Esophagus muscularis mucosa (tissue), 4 donors: ENCODE measurements around the gene CNN2. TPM values are rescaled to one million over a fixed set of nuclear protein-coding genes. Genes with fewer than 3 reads are reported as not detected.

Experiments used
- DNase-seq: peaks from one replicate; pipeline ENCODE4 v3.0.0-alpha.2; 2017; ENCODE audit errors: extremely low spot score
- H3K27ac ChIP-seq, 4 donors: fragments of 200-600 bp; sonication (generic); replicated peaks in 1 of 4; 1 replicate in 3 of 4; 2 replicates in 1 of 4; pipeline ENCODE4 v1.5.1; 2016 to 2019; ENCODE audit warnings: mild to moderate bottlenecking in 1 of 4
- H3K27me3 ChIP-seq, 4 donors: fragments of 200-600 bp; sonication (generic); one replicate each; pipeline versions ENCODE4 v1.5.1 to v1.6.0; 2016 to 2019
- H3K36me3 ChIP-seq, 4 donors: fragments of 200-600 bp; sonication (generic); one replicate each; pipeline ENCODE4 v1.5.1; 2016 to 2019
- H3K4me1 ChIP-seq, 4 donors: fragments of 200-600 bp; sonication (generic); one replicate each; pipeline ENCODE4 v1.5.1; 2016 to 2019
- H3K4me3 ChIP-seq, 4 donors: fragments of 200-600 bp; sonication (generic); 1 replicate in 2 of 4; 2 replicates in 2 of 4; pipeline ENCODE4 v1.5.1; 2016 to 2019; ENCODE audit warnings: mild to moderate bottlenecking in 4 of 4, moderate library complexity in 1 of 4
- H3K9me3 ChIP-seq, 4 donors: fragments of 200-600 bp; sonication (generic); 1 replicate in 3 of 4; 2 replicates in 1 of 4; pipeline ENCODE4 v1.5.1; 2016 to 2019
- CTCF ChIP-seq, 3 experiments: fragments of 200-600 bp in 2 of 3; fragments of 450-650 bp in 1 of 3; sonication (generic) in 2 of 3; IDR thresholded peaks; one replicate each; pipeline ENCODE4 v1.5.1; 2017 to 2019; ENCODE audit warnings: antibody characterized with exemption in 3 of 3, mild to moderate bottlenecking in 2 of 3, moderate library complexity in 1 of 3
- EP300 ChIP-seq: sonication (generic); formaldehyde crosslinking; IDR thresholded peaks from one replicate; pipeline ENCODE4 v1.6.1; 2017; ENCODE audit warnings: antibody characterized with exemption
- POLR2A ChIP-seq: fragments of 450-650 bp; IDR thresholded peaks from one replicate; pipeline ENCODE4 v1.6.1; 2017; ENCODE audit warnings: antibody characterized with exemption, moderate library complexity, mild to moderate bottlenecking, low read depth
- POLR2AphosphoS5 ChIP-seq, 2 donors: sonication (generic); formaldehyde crosslinking; IDR thresholded peaks; one replicate each; pipeline ENCODE4 v1.6.1; 2017; ENCODE audit warnings: antibody characterized with exemption in 2 of 2
- WGBS: methylation state at CpG from one replicate; pipeline ENCODE4 v1.1.5; 2018; 5-methylcytosine and 5-hydroxymethylcytosine counted together
- intact Hi-C: fragments of 100-400 bp; cut with DNase I; formaldehyde crosslinking; loops from one replicate; pipeline ENCODE4 v1.15.1; 2023
- total RNA-seq, 4 donors: library from RNA; depleted of rRNA; stranded (reverse); fragments of >200 nt; gene quantifications; one replicate each; pipeline versions ENCODE4 v1.1.0 to v1.2.1, GENCODE V29; 2016

The CNN2 gene
- total RNA-seq, 4 donors from 2014 or later = 47.3 to 98.1 (median 81.3) TPM

DNA sequence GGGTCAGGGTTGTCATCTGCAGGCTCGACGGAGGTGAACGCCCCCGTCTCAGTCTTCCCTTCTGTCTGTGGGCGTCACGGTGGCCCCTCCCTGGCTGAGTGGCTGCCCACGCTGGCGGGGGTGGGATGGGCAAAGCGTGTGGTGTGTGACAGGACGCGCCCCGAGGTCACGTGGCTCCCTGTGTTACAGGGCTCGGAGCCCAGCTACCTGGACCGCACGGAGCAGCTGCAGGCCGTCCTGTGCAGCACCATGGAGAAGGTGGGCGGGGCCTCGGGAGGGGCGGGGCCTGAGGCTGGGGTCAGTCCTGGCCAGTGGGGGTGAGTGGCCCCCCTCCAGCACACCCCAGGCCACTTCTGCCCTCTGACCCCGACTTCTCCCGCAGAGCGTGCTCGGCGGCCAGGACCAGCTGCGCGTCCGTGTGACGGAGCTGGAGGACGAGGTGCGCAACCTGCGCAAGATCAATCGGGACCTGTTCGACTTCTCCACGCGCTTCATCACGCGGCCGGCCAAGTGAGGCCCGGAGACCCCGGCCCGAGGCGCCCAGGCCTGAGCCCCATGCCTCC, 32.5 kb upstream of the CNN2 start:
- DNase-seq = no peak
- no peak overlapping the region for H3K4me3 ChIP-seq
- H3K27ac ChIP-seq = no peak overlapping the region
- H3K4me1 ChIP-seq = peaks cover 11 to 18% (median 16%) of the 10 kb centered on the region in 4 donors
- 88% methylated on average over 14 of the region's 43 CpGs for WGBS
- intact Hi-C loops = no loop called here
- H3K27me3 ChIP-seq = peaks cover 9 to 50% (median 30%) of the 10 kb centered on the region in 4 donors
- H3K36me3 ChIP-seq = peaks cover 10 to 53% (median 49%) of the 10 kb centered on the region in 4 donors
- H3K9me3 ChIP-seq = no peaks in the 10 kb centered on the region
- TF ChIP-seq POLR2A (no peak), POLR2AphosphoS5 (IDR thresholded peaks at IDR 0.05) (no peak), CTCF (IDR thresholded peaks at IDR 0.05) (no peak), EP300 (no peak)

GRCh38 chr19:994516-994915, 31.9 kb upstream of the CNN2 start:
- TF ChIP-seq POLR2A = no peak
- TF ChIP-seq EP300 = no peak
- no peak for TF ChIP-seq POLR2AphosphoS5 (IDR thresholded peaks at IDR 0.05)
- TF ChIP-seq CTCF (IDR thresholded peaks at IDR 0.05) = no peak
- Histone ChIP-seq H3K27ac (no peak overlapping the region), H3K4me3 (no peak overlapping the region), H3K4me1 (peaks cover 11 to 18% (median 16%) of the 10 kb centered on the region in 4 donors), H3K36me3 (peaks cover 10 to 48% (median 44%) of the 10 kb centered on the region in 4 donors), H3K9me3 (no peaks in the 10 kb centered on the region), H3K27me3 (peaks cover 14 to 56% (median 36%) of the 10 kb centered on the region in 4 donors)
- intact Hi-C loops = no loop called here
- no peak for DNase-seq
- WGBS = 90% methylated on average over 13 of the region's 18 CpGs

DNA sequence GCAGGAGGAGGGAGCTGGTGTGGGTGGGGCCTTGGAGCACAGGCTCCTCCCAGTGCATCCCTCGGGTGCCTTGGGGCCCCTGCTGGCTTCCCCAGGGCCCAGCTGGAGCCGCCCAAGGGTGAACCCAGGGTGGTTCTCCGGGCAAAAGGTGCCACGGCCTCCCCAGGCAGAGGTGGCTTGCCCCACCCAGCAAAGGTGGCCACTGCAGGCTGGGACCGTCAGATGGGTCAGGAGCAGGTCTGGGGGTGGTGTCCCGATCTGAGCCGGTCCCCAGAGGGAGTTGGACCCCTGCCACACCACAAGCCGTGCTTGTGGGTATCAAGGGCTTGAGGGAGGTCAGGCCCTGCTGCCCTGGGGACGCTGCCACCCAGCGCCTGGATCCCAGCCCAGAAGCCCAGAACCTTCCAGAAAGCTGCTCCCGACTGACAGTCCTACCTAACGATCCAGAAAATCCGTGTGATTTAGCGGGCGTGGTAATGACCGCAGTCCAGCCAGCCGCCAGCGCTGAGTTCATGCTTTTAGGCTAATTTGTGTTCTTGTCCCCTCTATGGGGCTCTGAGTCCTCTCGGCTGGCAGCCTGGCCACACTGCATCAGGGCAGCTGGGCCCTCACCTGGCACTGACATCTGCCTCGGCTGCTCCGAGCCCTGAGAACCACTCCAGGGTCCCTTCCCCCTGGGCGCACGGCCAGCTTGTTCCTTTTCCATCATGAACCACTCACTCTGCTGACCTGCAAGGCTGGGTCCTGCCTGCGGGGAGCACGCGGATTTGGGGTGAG, 31.2 kb upstream of the CNN2 start:
- peaks cover 14 to 63% (median 43%) of the 10 kb centered on the region in 4 donors for H3K27me3 ChIP-seq
- no peak for DNase-seq
- H3K27ac ChIP-seq = no peak overlapping the region
- peaks cover 10 to 41% (median 37%) of the 10 kb centered on the region in 4 donors for H3K36me3 ChIP-seq
- no peak overlapping the region for H3K4me3 ChIP-seq
- H3K9me3 ChIP-seq = no peaks in the 10 kb centered on the region
- H3K4me1 ChIP-seq = peaks cover 11 to 22% (median 15%) of the 10 kb centered on the region in 4 donors
- no peak for TF ChIP-seq POLR2A
- no peak for TF ChIP-seq POLR2AphosphoS5 (IDR thresholded peaks at IDR 0.05)
- TF ChIP-seq EP300 = no peak
- no peak for TF ChIP-seq CTCF (IDR thresholded peaks at IDR 0.05)
- WGBS = 78% methylated on average over 6 of the region's 26 CpGs
- intact Hi-C loops = no loop called here

- peaks cover 14 to 73% (median 49%) of the 10 kb centered on the region in 4 donors for H3K27me3 ChIP-seq
- no peak for DNase-seq
- peak overlapping the region in 2 of 4 donors; percentile 28 to 30 for H3K4me3 ChIP-seq
- intact Hi-C loops = no loop called here
- H3K36me3 ChIP-seq = peaks cover 7 to 33% (median 28%) of the 10 kb centered on the region in 4 donors
- TF ChIP-seq POLR2AphosphoS5 (IDR thresholded peaks at IDR 0.05) = no peak
- no peak for TF ChIP-seq EP300
- no peak for TF ChIP-seq CTCF (IDR thresholded peaks at IDR 0.05)
- TF ChIP-seq POLR2A = no peak
- peaks cover 11 to 26% (median 24%) of the 10 kb centered on the region in 4 donors for H3K4me1 ChIP-seq
- no peaks in the 10 kb centered on the region for H3K9me3 ChIP-seq
- no peak overlapping the region for H3K27ac ChIP-seq
- 9% methylated on average over 48 of the region's 64 CpGs for WGBS
These were observed 30.2 kb upstream of the CNN2 start for GRCh38 chr19:996051-996838.
